Brain microvascular endothelial cell (primary cell): ENCODE measurements around the gene F3.
A peak's percentile ranks its signal among the peaks of the same experiment; 100 is the strongest.

Experiments
- DNase-seq: peaks from one replicate; pipeline ENCODE4 v3.0.0-alpha.2; 2020
- H3K27ac ChIP-seq: fragments of 250-450 bp; sonication (Bioruptor Pico); 2 replicates; pipeline ENCODE4 v1.5.1; 2020; ENCODE audit warnings: mild to moderate bottlenecking, moderate library complexity
- H3K27me3 ChIP-seq: fragments of 250-450 bp; sonication (Bioruptor Pico); replicated peaks from 2 replicates; pipeline ENCODE4 v1.5.1; 2020; ENCODE audit warnings: mild to moderate bottlenecking
- H3K36me3 ChIP-seq: fragments of 250-450 bp; sonication (Bioruptor Pico); replicated peaks from 2 replicates; pipeline ENCODE4 v1.5.1; 2020; ENCODE audit warnings: mild to moderate bottlenecking
- H3K4me3 ChIP-seq: 2 replicates; pipeline ENCODE4 v1.5.1; 2011; ENCODE audit warnings: low read depth, mild to moderate bottlenecking, control low read depth, low read length, moderate library complexity
- CTCF ChIP-seq: IDR thresholded peaks from 2 replicates; pipeline ENCODE4 v1.5.1; 2011; ENCODE audit warnings: low read depth, mild to moderate bottlenecking, moderate library complexity, low read length, control low read depth, inconsistent platforms; ENCODE audit errors: missing control alignments
- in situ Hi-C: cut with HindIII; loops from 2 replicates; pipeline ENCODE4 v1.10.0; 2017; ENCODE audit warnings: low sequenced_read_pairs, low pct_ligation_motif_present

F3 gene

DNA sequence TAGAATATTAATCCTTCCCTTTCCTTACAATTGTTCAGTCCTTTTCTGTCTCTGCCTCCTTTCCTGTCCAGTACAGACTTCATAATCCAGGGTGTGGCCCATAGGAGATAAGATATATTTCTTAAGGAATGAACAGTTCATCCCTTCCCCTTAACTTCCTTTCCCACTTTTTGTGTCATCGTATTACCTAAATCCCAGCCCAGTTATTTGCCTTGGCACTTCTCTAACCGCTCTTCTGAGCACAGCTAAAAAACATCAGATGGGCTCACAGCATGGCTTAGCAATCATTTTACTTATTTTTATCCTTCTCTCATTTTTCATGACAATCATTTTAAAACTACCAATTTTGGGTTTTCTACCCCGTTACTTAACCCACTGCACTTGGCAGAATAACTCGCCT is 39.6 kb downstream of the F3 start:
- Histone ChIP-seq H3K4me3 (no peak overlapping the region), H3K27ac (no peak overlapping the region)
- in situ Hi-C loops: no loop called here

DNA sequence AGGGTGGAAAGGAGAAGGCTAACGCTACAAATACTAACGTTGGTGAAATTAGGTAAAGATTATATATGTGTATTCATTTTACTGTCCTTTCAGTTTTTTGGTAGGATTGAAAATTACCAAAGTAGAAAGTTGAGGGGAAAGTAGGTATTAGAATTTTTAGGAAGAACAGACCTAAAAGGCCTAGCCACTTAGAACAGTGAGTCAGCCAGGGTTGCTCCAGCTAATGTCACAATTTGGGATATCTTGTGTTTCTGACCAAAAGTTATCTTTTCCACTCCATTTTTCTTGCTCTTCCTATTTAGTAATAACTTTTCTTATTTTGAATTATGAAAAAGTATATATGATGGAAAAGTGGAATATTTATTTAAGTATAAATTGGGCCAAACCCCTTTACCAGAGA is 40.1 kb downstream of the F3 start:
- Histone ChIP-seq H3K36me3 (peaks cover 4% of the 10 kb centered on the region), H3K27ac (no peak overlapping the region), H3K27me3 (no peaks in the 10 kb centered on the region), H3K4me3 (no peak overlapping the region)
- no peak for TF ChIP-seq CTCF
- in situ Hi-C loops: no loop called here
- DNase-seq: no peak

More for the DNA sequence above, 39.6 kb downstream of the F3 start:
- DNase-seq: no peak
- peaks cover 4% of the 10 kb centered on the region for H3K36me3 ChIP-seq
- no peaks in the 10 kb centered on the region for H3K27me3 ChIP-seq
- TF ChIP-seq CTCF: no peak

- Histone ChIP-seq H3K36me3 (peaks cover 4% of the 10 kb centered on the region), H3K27me3 (no peaks in the 10 kb centered on the region), H3K4me3 (no peak overlapping the region), H3K27ac (no peak overlapping the region)
- in situ Hi-C loops: no loop called here
- no peak for TF ChIP-seq CTCF
- DNase-seq: no peak
These were observed 45.3 kb downstream of the F3 start for GRCh38 chr1:94496076-94496755.

DNA sequence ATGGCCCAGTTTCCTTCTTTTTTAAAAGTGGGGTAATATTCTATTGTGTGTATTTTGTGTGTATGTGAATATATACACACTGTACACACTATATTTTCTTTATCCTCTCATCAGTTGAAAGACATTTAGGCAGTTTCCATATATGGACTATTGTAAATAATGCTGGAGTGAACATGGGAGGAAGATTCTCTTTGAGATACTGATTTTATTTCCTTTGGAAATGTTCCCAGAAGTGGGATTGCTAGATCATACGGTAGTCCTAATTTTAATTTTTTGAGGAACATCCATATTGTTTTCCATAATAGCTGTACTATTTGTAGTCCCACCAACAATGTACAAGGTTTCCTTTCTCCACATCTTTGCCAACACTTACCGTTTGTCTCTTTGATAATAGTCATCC is 51.0 kb downstream of the F3 start:
- Histone ChIP-seq H3K36me3 (no peaks in the 10 kb centered on the region), H3K27me3 (no peaks in the 10 kb centered on the region), H3K27ac (no peak overlapping the region), H3K4me3 (no peak overlapping the region)
- no peak for TF ChIP-seq CTCF
- in situ Hi-C loops: no loop called here
- no peak for DNase-seq

GRCh38 chr1:94486990-94487389 is 54.6 kb downstream of the F3 start:
- Histone ChIP-seq H3K36me3 (peaks cover 2% of the 10 kb centered on the region), H3K4me3 (no peak overlapping the region), H3K27ac (no peak overlapping the region), H3K27me3 (no peaks in the 10 kb centered on the region)
- in situ Hi-C loops: no loop called here
- no peak for TF ChIP-seq CTCF
- DNase-seq: no peak

DNA sequence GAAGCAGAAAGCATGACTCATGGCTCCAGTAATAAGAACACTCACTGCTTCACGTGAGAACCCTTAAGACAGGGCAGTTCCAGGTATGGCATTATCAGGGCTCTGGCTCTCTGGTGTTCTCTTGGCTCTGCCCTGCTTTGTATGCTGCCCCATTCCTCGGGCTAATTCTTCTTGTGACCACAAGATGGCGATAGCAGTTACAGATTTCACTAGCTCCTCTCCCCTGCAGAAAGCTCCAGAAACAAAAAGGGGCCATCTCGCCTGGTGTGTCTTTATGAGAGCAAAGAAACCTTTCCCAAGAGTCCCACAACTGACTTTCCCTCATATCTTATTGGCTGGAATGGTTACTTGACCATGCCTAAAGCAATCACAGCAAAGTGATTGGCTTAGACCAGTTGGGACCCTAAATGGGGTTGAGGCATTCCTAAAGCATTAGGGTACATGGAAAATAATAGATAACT is 60.1 kb downstream of the F3 start:
- TF ChIP-seq CTCF: peak; percentile 88
- DNase-seq: peak; percentile 63

More for the DNA sequence above, 60.1 kb downstream of the F3 start:
- H3K4me3 ChIP-seq: no peak overlapping the region
- no peak overlapping the region for H3K27ac ChIP-seq
- in situ Hi-C loops: no loop called here
- H3K36me3 ChIP-seq: peaks cover 2% of the 10 kb centered on the region
- H3K27me3 ChIP-seq: no peaks in the 10 kb centered on the region
